CD4-positive, alpha-beta T cell treated with Interleukin-4 for 4 hours (primary cell): ENCODE results near the gene SPC25.

ENCODE experiments used
- DNase-seq: peaks from one replicate; pipeline ENCODE4 v3.0.0-alpha.2; 2020

Gene SPC25

GRCh38 chr2:168835969-168836368 is 54.3 kb downstream of the SPC25 start:
- DNase-seq = no peak

- no peak for DNase-seq
Measured at GRCh38 chr2:168831662-168832061, 58.6 kb downstream of the SPC25 start.

GRCh38 chr2:168830958-168831357 is 59.3 kb downstream of the SPC25 start:
- no peak for DNase-seq

GRCh38 chr2:168825126-168825525 is 65.1 kb downstream of the SPC25 start:
- DNase-seq = no peak

- no peak for DNase-seq
Measured at GRCh38 chr2:168821992-168822391, 68.2 kb downstream of the SPC25 start.

- DNase-seq = no peak
Measured at GRCh38 chr2:168821577-168821976, 68.7 kb downstream of the SPC25 start.
